Activated gamma-delta T cell treated with anti-CD3 and anti-CD28 coated beads, Interleukin-2, amount 50 U/mL, for 16 hours (primary cell): ENCODE measurements around the gene CBFA2T2.
"Not testable (repeated sequence)": the region's sequence is repeated elsewhere in the genome, so short reads cannot be mapped to it uniquely, and the experiment has no call there.

Source experiments
- DNase-seq: peaks from one replicate; pipeline ENCODE4 v3.0.0-alpha.2; 2020; ENCODE audit warnings: low read depth

Gene CBFA2T2

GRCh38 chr20:33624399-33624798 lies 134.5 kb downstream of the CBFA2T2 start:
- no peak for DNase-seq

- DNase-seq = no peak
Measured at GRCh38 chr20:33626190-33626589, 136.3 kb downstream of the CBFA2T2 start.

GRCh38 chr20:33627577-33628216 lies 137.8 kb downstream of the CBFA2T2 start:
- DNase-seq = no peak

- DNase-seq = no peak
Measured at GRCh38 chr20:33629533-33629932, 139.6 kb downstream of the CBFA2T2 start.

GRCh38 chr20:33629979-33630378 lies 140.1 kb downstream of the CBFA2T2 start:
- DNase-seq = no peak

GRCh38 chr20:33630507-33630906 lies 140.6 kb downstream of the CBFA2T2 start:
- no peak for DNase-seq

GRCh38 chr20:33631910-33632309 lies 142.0 kb downstream of the CBFA2T2 start:
- DNase-seq = not testable (repeated sequence)

- DNase-seq = no peak
Measured at GRCh38 chr20:33635341-33635740, 145.4 kb downstream of the CBFA2T2 start.

- DNase-seq = no peak
Measured at GRCh38 chr20:33636776-33637175, 146.9 kb downstream of the CBFA2T2 start.

GRCh38 chr20:33640287-33640686 lies 150.4 kb downstream of the CBFA2T2 start:
- DNase-seq = no peak

- no peak for DNase-seq
Measured at GRCh38 chr20:33644313-33645071, 154.6 kb downstream of the CBFA2T2 start.

- DNase-seq = no peak
Measured at GRCh38 chr20:33645072-33645358, 155.1 kb downstream of the CBFA2T2 start.

- DNase-seq = no peak
Measured at GRCh38 chr20:33645396-33645795, 155.5 kb downstream of the CBFA2T2 start.

GRCh38 chr20:33646191-33646590 lies 156.3 kb downstream of the CBFA2T2 start:
- DNase-seq = no peak

- DNase-seq = not testable (repeated sequence)
Measured at GRCh38 chr20:33646959-33647602, 157.2 kb downstream of the CBFA2T2 start.

- no peak for DNase-seq
Measured at GRCh38 chr20:33647603-33648395, 157.9 kb downstream of the CBFA2T2 start.

- no peak for DNase-seq
Measured at GRCh38 chr20:33648396-33649004, 158.6 kb downstream of the CBFA2T2 start.

GRCh38 chr20:33649201-33649681 lies 159.3 kb downstream of the CBFA2T2 start:
- DNase-seq = no peak

GRCh38 chr20:33650111-33650752 lies 160.3 kb downstream of the CBFA2T2 start:
- DNase-seq = no peak

GRCh38 chr20:33650753-33651561 lies 161.1 kb downstream of the CBFA2T2 start:
- DNase-seq = no peak
